Stomach (tissue), 4 donors: ENCODE data around the gene FGFBP1.

Source experiments
- CTCF ChIP-seq, 7 experiments: fragments of 450-650 bp in 4 of 7; fragments of 200-600 bp in 3 of 7; sonication (generic) in 3 of 7; IDR thresholded peaks; one replicate each; pipeline ENCODE4 v1.5.1; 2016 to 2019; ENCODE audit warnings: antibody characterized with exemption in 7 of 7, control low read depth in 2 of 7, mild to moderate bottlenecking in 1 of 7
- POLR2A ChIP-seq, 4 donors: fragments of 450-650 bp; IDR thresholded peaks; one replicate each; pipeline ENCODE4 v1.6.1; 2016; ENCODE audit warnings: antibody characterized with exemption in 4 of 4, control low read depth in 2 of 4, mild to moderate bottlenecking in 1 of 4, moderate library complexity in 1 of 4

- TF ChIP-seq POLR2A (IDR thresholded peaks at IDR 0.05): no peak
- no peak for TF ChIP-seq CTCF (IDR thresholded peaks at IDR 0.05)
Measured at GRCh38 chr4:15942283-15942682, 3.7 kb upstream of the FGFBP1 start.
